Neural crest cell (in vitro differentiated cells): Measurements from ENCODE around the gene ELFN2. TPM values are rescaled to one million over a fixed set of nuclear protein-coding genes. Genes with fewer than 3 reads are reported as not detected.

ENCODE experiments used
- DNase-seq: peaks from one replicate; pipeline ENCODE4 v3.0.0; 2021; ENCODE audit warnings: low read depth, mixed read lengths, low spot score
- H3K27ac Mint-ChIP-seq: one replicate; pipeline ENCODE4 v1.8.0; 2021; ENCODE audit warnings: mild to moderate bottlenecking, mixed read lengths; ENCODE audit not compliant: unreplicated experiment
- H3K27me3 Mint-ChIP-seq: 2 replicates; pipeline ENCODE4 v1.8.0; 2021; ENCODE audit warnings: low read depth, mild to moderate bottlenecking, mixed read lengths
- H3K36me3 Mint-ChIP-seq: 2 replicates; pipeline ENCODE4 v1.8.0; 2021; ENCODE audit warnings: low read depth, mild to moderate bottlenecking, mixed read lengths
- H3K4me1 Mint-ChIP-seq: 2 replicates; pipeline ENCODE4 v1.8.0; 2021; ENCODE audit warnings: mixed read lengths
- H3K4me3 Mint-ChIP-seq: one replicate; pipeline ENCODE4 v1.8.0; 2021; ENCODE audit warnings: mild to moderate bottlenecking, mixed read lengths
- H3K9me3 Mint-ChIP-seq: 2 replicates; pipeline ENCODE4 v1.8.0; 2021; ENCODE audit warnings: mixed read lengths
- CTCF ChIP-seq: fragments of 200-600 bp; sonication (generic); conservative IDR thresholded peaks from 2 replicates; pipeline ENCODE4 v1.5.0; 2021; ENCODE audit warnings: antibody characterized with exemption, mild to moderate bottlenecking
- total RNA-seq: library from RNA; stranded (reverse); gene quantifications from 2 replicates; pipeline ENCODE4 v1.2.1, GENCODE V29; 2021

Gene ELFN2
- total RNA-seq, 1 donor from 2014 or later: 0.09 TPM

DNA sequence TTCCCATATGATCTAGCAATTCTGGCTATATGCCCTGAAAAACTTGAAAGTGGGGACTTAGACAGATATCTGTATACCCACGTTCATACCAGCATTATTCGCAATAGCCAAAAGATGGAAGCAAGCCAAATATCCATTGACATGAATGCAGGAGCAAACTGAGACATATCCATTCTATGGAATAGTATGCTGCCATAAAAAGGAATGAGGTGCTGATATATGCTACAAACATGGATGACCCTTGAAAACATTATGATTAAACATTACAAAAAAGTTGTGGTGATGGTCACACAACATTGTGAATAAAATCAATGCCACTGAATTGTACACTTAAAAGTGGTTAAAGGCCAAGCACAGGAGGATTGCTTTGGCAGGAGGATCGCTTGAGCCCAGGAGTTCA is 33.4 kb upstream of the ELFN2 start:
- Mint-ChIP-seq H3K27ac (no peak overlapping the region), H3K9me3 (no peaks in the 10 kb centered on the region), H3K4me3 (no peak overlapping the region), H3K4me1 (no peaks in the 10 kb centered on the region), H3K27me3 (peaks cover 60% of the 10 kb centered on the region), H3K36me3 (no peaks in the 10 kb centered on the region)
- DNase-seq: no peak
- no peak for TF ChIP-seq CTCF

- Mint-ChIP-seq H3K27ac (no peak overlapping the region), H3K27me3 (peaks cover 68% of the 10 kb centered on the region), H3K4me1 (no peaks in the 10 kb centered on the region), H3K4me3 (no peak overlapping the region), H3K9me3 (no peaks in the 10 kb centered on the region), H3K36me3 (no peaks in the 10 kb centered on the region)
- DNase-seq: no peak
- TF ChIP-seq CTCF: no peak
Observed at GRCh38 chr22:37459206-37459605, 31.9 kb upstream of the ELFN2 start.

DNA sequence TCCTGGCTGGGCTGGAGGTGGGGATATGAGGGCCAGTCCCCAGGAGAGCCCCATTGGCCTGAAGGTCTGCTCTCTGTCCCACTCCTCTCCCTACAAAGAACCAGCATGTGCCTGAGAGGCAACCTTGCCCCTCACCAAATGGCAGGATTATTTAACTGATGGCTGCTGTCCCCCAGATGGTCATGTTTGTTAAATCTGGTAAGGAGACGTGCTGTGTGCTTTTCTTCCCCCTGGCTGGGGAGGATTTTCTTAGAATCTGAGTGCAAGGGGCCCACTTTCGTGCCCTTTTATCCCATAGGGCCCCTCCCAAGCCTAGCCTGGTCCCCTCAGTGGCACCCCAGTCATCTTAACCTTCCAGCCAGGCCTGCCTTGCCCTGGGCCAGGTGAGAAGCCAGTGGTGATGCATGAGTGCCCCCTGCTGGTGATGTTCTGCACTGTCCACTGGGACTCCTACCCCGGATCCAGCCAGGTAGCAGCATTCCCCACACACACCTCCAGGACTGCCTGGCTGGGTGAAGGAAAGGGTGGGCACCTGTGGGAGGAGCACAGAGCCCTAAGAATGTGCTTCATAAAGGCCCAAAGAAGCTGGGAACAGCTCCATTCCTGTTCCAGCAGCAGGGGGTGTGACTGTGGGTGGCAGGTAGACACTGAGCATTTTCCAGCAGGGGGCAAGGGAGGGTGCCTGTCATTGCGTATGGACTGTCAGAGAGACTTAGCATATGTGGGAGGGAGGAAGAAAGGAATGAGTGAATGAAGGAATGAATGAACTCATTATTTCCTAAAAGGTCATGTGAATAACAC is 30.0 kb upstream of the ELFN2 start:
- Mint-ChIP-seq H3K4me3 (no peak overlapping the region), H3K27me3 (peaks cover 60% of the 10 kb centered on the region), H3K36me3 (no peaks in the 10 kb centered on the region), H3K9me3 (no peaks in the 10 kb centered on the region), H3K27ac (no peak overlapping the region), H3K4me1 (no peaks in the 10 kb centered on the region)
- peak; percentile 85 for DNase-seq
- peak; percentile 96 for TF ChIP-seq CTCF

DNA sequence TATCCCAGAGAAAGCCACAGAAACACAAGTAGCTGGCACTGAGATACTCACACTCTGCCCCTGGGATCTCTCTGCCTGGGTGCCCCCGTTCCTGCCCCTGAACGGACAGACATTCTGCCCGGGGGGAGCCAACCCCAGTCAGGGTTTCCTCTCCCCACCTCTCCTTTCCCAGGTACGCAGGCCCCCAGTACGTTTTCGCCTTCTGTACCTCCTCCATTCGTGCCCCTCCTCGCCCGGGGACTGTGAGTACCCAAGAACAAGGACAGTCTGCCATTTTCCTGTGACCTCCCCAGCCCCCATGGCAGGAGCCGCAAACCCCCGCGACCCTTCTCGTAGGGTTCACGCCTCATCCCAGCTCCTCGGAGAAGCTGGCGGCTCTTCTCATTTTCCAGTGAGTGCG is 29.1 kb upstream of the ELFN2 start:
- H3K4me1 Mint-ChIP-seq: no peaks in the 10 kb centered on the region
- no peak for DNase-seq
- H3K36me3 Mint-ChIP-seq: no peaks in the 10 kb centered on the region
- H3K4me3 Mint-ChIP-seq: no peak overlapping the region
- peaks cover 56% of the 10 kb centered on the region for H3K27me3 Mint-ChIP-seq
- TF ChIP-seq CTCF: no peak
- H3K27ac Mint-ChIP-seq: no peak overlapping the region
- no peaks in the 10 kb centered on the region for H3K9me3 Mint-ChIP-seq

GRCh38 chr22:37455896-37456295 is 28.6 kb upstream of the ELFN2 start:
- DNase-seq: no peak
- TF ChIP-seq CTCF: no peak
- no peak overlapping the region for H3K4me3 Mint-ChIP-seq
- no peak overlapping the region for H3K27ac Mint-ChIP-seq
- no peaks in the 10 kb centered on the region for H3K36me3 Mint-ChIP-seq
- no peaks in the 10 kb centered on the region for H3K9me3 Mint-ChIP-seq
- peaks cover 59% of the 10 kb centered on the region for H3K27me3 Mint-ChIP-seq
- no peaks in the 10 kb centered on the region for H3K4me1 Mint-ChIP-seq
